GM18907 (cell line): ENCODE results near the gene KIF21A.

Experiments
- ATAC-seq: cut with Tn5 transposase; IDR thresholded peaks from one replicate; pipeline ENCODE4 v1.9.1; 2021; ENCODE audit warnings: mild to moderate bottlenecking, moderate library complexity; ENCODE audit not compliant: unreplicated experiment

The KIF21A gene

GRCh38 chr12:39294715-39295114, 148.2 kb downstream of the KIF21A start:
- no peak for ATAC-seq

GRCh38 chr12:39292125-39292630, 150.7 kb downstream of the KIF21A start:
- ATAC-seq = no peak

GRCh38 chr12:39287817-39288216, 155.1 kb downstream of the KIF21A start:
- no peak for ATAC-seq

- no peak for ATAC-seq
Measured at GRCh38 chr12:39287409-39287808, 155.5 kb downstream of the KIF21A start.

GRCh38 chr12:39278426-39278825, 164.5 kb downstream of the KIF21A start:
- no peak for ATAC-seq

- no peak for ATAC-seq
Measured at GRCh38 chr12:39277416-39277815, 165.5 kb downstream of the KIF21A start.

GRCh38 chr12:39275846-39276245, 167.1 kb downstream of the KIF21A start:
- no peak for ATAC-seq

- ATAC-seq = no peak
Measured at GRCh38 chr12:39272871-39273655, 169.9 kb downstream of the KIF21A start.

GRCh38 chr12:39269492-39269891, 173.4 kb downstream of the KIF21A start:
- ATAC-seq = no peak

- no peak for ATAC-seq
Measured at GRCh38 chr12:39267886-39268285, 175.0 kb downstream of the KIF21A start.

GRCh38 chr12:39252628-39253027, 190.3 kb downstream of the KIF21A start:
- ATAC-seq = no peak
